Hindlimb muscle (tissue), 1 donor: ENCODE results near the gene MBD3L2. TPM values are rescaled to one million over a fixed set of nuclear protein-coding genes. Genes with fewer than 3 reads are reported as not detected.
"Not testable (repeated sequence)": the region's sequence is repeated elsewhere in the genome, so short reads cannot be mapped to it uniquely, and the experiment has no call there.

ENCODE experiments used
- DNase-seq: peaks from one replicate; pipeline ENCODE4 v3.0.0-alpha.2; 2013
- polyA plus RNA-seq: library from polyadenylated mRNA; unstranded; fragments of 120-200 nt; gene quantifications from one replicate; pipeline ENCODE4 v1.2.1, GENCODE V29; 2013; ENCODE audit not compliant: insufficient read length

MBD3L2 gene
- polyA plus RNA-seq, 1 donor = not detected

- DNase-seq = no peak
Observed at GRCh38 chr19:7063339-7063738, 14.2 kb downstream of the MBD3L2 start.

- DNase-seq = no peak
Observed at GRCh38 chr19:7063764-7064418, 14.8 kb downstream of the MBD3L2 start.

- DNase-seq = not testable (repeated sequence)
Observed at GRCh38 chr19:7067122-7067521, 18.0 kb downstream of the MBD3L2 start.

- DNase-seq = no peak
Observed at GRCh38 chr19:7067716-7068115, 18.6 kb downstream of the MBD3L2 start.

- DNase-seq = no peak
Observed at GRCh38 chr19:7068599-7068998, 19.5 kb downstream of the MBD3L2 start.

- peak; percentile 98 for DNase-seq
Observed at GRCh38 chr19:7069042-7069903, 20.2 kb downstream of the MBD3L2 start, which contains the start of gene ZNF557. ZNF557 (plus strand) TSS chr19:7069703; CDS start chr19:7075075, 5,372 bp downstream.

- no peak for DNase-seq
Observed at GRCh38 chr19:7069904-7070226, 20.7 kb downstream of the MBD3L2 start.

- no peak for DNase-seq
Observed at GRCh38 chr19:7072541-7072940, 23.4 kb downstream of the MBD3L2 start.

- no peak for DNase-seq
Observed at GRCh38 chr19:7074705-7075282, 25.7 kb downstream of the MBD3L2 start.

- no peak for DNase-seq
Observed at GRCh38 chr19:7076151-7076550, 27.0 kb downstream of the MBD3L2 start.

- no peak for DNase-seq
Observed at GRCh38 chr19:7078008-7078407, 28.9 kb downstream of the MBD3L2 start.

GRCh38 chr19:7083076-7083956 lies 34.2 kb downstream of the MBD3L2 start:
- no peak for DNase-seq

- DNase-seq = no peak
Observed at GRCh38 chr19:7088999-7089398, 39.9 kb downstream of the MBD3L2 start.

- no peak for DNase-seq
Observed at GRCh38 chr19:7098096-7098495, 49.0 kb downstream of the MBD3L2 start.

- DNase-seq = peak; percentile 97
Observed at GRCh38 chr19:7098701-7099596, 49.8 kb downstream of the MBD3L2 start.

GRCh38 chr19:7099597-7099921 lies 50.4 kb downstream of the MBD3L2 start:
- DNase-seq = no peak

Other genes starting within 250 kb of the MBD3L2 start
- gene ADGRE1, start 161.7 kb upstream of the MBD3L2 start, polyA plus RNA-seq = not detected
- not detected for gene MBD3L2B, start 27.9 kb upstream of the MBD3L2 start, polyA plus RNA-seq
- not detected for gene MBD3L5, start 18.7 kb upstream of the MBD3L2 start, polyA plus RNA-seq
- gene MBD3L4, start 9.1 kb upstream of the MBD3L2 start, polyA plus RNA-seq = not detected
- not detected for gene MBD3L3, start 9.4 kb downstream of the MBD3L2 start, polyA plus RNA-seq
- 6.2 TPM for gene ZNF557, start 20.4 kb downstream of the MBD3L2 start, polyA plus RNA-seq
- 19.0 TPM for gene INSR, start 245.1 kb downstream of the MBD3L2 start, polyA plus RNA-seq